MM.1S (cell line): Measurements from ENCODE around the gene CHST15.

Source experiments
- CTCF ChIP-seq: fragments of 300-600 bp; sonication (generic); IDR thresholded peaks from 2 replicates; pipeline ENCODE4 v1.5.1; 2016; ENCODE audit warnings: antibody characterized with exemption, low read length, mixed read lengths
- EZH2 ChIP-seq: fragments of 300-600 bp; sonication (generic); optimal IDR thresholded peaks from 2 replicates; pipeline ENCODE3; 2017; ENCODE audit warnings: low read depth, mild to moderate bottlenecking, antibody characterized with exemption, low read length, mixed read lengths
- EZH2phosphoT487 ChIP-seq: fragments of 300-600 bp; sonication (generic); IDR thresholded peaks from 2 replicates; pipeline ENCODE4 v1.6.1; 2018; ENCODE audit warnings: antibody characterized with exemption, low read length

DNA sequence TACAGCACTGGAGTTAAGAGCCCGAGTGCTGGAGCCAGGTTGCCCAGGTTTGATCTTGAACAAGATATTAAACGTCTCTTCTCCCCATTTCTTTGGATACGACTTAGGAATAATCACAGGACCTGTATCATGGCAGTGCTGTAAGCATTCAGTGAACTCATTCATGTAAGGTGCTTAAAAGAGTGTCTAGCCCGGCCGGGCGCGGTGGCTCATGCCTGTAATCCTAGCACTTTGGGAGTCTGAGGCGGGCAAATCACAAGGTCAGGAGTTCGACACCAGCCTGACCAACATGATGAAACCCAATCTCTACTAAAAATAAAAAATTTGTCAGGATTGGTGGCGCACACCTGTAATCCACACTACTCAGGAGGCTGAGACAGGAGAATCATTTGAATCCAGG, 40.8 kb downstream of the CHST15 start:
- TF ChIP-seq CTCF (no peak), EZH2 (no peak), EZH2phosphoT487 (no peak)
